ENCODE results near the gene TET2. TPM values are rescaled to one million over a fixed set of nuclear protein-coding genes. Genes with fewer than 3 reads are reported as not detected.

The TET2 gene
- total RNA-seq, 1 experiment from 2014 or later: 3.4 TPM

DNA sequence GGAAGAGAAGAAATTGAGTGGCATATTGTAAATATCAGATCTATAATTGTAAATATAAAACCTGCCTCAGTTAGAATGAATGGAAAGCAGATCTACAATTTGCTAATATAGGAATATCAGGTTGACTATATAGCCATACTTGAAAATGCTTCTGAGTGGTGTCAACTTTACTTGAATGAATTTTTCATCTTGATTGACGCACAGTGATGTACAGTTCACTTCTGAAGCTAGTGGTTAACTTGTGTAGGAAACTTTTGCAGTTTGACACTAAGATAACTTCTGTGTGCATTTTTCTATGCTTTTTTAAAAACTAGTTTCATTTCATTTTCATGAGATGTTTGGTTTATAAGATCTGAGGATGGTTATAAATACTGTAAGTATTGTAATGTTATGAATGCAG lies 132.6 kb downstream of the TET2 start (continued):
- TF ChIP-seq, protein P1, sequence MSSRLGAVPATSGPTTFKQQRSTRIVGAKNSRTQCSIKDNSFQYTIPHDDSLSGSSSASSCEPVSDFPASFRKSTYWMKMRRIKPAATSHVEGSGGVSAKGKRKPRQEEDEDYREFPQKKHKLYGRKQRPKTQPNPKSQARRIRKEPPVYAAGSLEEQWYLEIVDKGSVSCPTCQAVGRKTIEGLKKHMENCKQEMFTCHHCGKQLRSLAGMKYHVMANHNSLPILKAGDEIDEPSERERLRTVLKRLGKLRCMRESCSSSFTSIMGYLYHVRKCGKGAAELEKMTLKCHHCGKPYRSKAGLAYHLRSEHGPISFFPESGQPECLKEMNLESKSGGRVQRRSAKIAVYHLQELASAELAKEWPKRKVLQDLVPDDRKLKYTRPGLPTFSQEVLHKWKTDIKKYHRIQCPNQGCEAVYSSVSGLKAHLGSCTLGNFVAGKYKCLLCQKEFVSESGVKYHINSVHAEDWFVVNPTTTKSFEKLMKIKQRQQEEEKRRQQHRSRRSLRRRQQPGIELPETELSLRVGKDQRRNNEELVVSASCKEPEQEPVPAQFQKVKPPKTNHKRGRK (CRISPR knock-in tag; IDR thresholded peaks at IDR 0.05; ENCODE audit: borderline replicate concordance): no peak
- TF ChIP-seq ESRRA (CRISPR knock-in tag; IDR thresholded peaks at IDR 0.05; ENCODE audit: borderline replicate concordance): no peak
- no peak for TF ChIP-seq ZNF121 (CRISPR knock-in tag; IDR thresholded peaks at IDR 0.05)
- TF ChIP-seq SP1 (CRISPR knock-in tag; conservative IDR thresholded peaks at IDR 0.05): no peak

DNA sequence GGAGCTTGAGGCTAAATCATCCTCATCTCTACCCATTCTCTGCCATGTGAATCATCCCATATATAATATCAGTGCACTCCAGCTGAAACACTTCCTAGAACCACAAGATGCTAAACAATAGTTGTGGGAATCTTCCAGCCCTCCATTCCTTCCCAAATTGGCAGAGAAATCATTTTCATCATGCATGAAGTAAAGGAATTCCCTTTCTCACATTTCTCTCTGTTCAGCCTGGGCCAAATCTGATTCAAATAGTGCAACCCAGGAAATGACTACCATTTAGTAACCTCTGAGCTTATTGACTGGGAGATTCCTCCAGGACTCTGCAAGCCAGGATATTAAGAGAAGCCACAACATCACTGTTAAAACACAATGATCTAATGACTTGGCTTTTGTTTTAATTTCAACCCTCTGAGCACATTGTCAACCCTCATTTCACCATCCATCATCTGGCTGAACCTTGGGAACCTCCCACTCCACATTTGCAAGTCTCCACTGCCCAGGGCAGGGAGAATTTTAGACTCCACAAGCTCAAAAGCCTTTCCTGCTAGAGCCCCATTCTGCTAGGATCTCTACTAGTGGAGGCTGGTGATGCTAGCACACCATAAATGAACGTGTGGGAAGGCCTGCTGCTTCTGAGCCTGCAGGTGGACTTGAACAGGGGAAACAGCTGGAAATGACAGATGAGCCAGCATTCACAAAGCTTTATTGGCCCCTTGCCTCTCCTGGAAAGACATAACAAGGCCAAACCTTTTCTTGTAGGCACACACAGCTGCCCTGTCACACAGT lies 133.9 kb downstream of the TET2 start:
- POLR2A ChIA-PET: no interaction called here
- Mint-ChIP-seq H3K4me3 (no peak overlapping the region), H3K9me3 (no peaks in the 10 kb centered on the region), H3K27ac (no peak overlapping the region), H3K4me1 (peaks cover 3% of the 10 kb centered on the region; the same call in 1 of the 2 replicates), H3K27me3 (ENCODE audit: low read depth) (no peaks in the 10 kb centered on the region), H3K36me3 (no peaks in the 10 kb centered on the region)
- no peak for ATAC-seq
- CTCF ChIA-PET: no interaction called here
- no peak for TF ChIP-seq RELA (CRISPR knock-in tag; IDR thresholded peaks at IDR 0.05; ENCODE audit: borderline replicate concordance)
- no peak for DNase-seq (ENCODE audit: low spot score)

DNA sequence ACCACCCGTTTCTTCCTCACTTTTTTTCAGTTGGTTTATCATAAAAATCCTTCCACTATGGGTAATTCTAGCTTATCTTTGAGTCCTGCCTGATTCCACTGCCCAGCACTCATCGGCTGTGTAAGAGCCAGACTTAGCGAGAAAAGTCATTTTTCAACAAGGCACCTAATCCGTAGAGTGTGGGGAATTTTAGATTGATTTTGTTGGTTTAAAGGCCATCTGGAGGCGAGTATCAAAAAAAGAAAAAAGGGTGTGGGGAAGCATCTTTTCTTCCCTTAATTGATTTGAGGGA lies 134.4 kb downstream of the TET2 start:
- DNase-seq (ENCODE audit: low spot score) (no peak), ATAC-seq (no peak)

More for the DNA sequence above, 134.4 kb downstream of the TET2 start:
- ChIA-PET POLR2A (no interaction called here), CTCF (no interaction called here)
- Mint-ChIP-seq H3K36me3 (no peaks in the 10 kb centered on the region), H3K27me3 (ENCODE audit: low read depth) (no peaks in the 10 kb centered on the region), H3K27ac (no peak overlapping the region), H3K9me3 (no peaks in the 10 kb centered on the region), H3K4me3 (no peak overlapping the region), H3K4me1 (peaks cover 3% of the 10 kb centered on the region; the same call in 1 of the 2 replicates)
- TF ChIP-seq RORB (CRISPR knock-in tag; IDR thresholded peaks at IDR 0.05) (no peak), OVOL2 (CRISPR knock-in tag; IDR thresholded peaks at IDR 0.05; ENCODE audit: borderline replicate concordance) (no peak), FOXP1 (CRISPR knock-in tag; IDR thresholded peaks at IDR 0.05; ENCODE audit: borderline replicate concordance) (no peak), ZBTB21 (CRISPR knock-in tag; IDR thresholded peaks at IDR 0.05; ENCODE audit: borderline replicate concordance) (no peak), CREM (CRISPR knock-in tag; IDR thresholded peaks at IDR 0.05) (no peak), GRHL2 (CRISPR knock-in tag; IDR thresholded peaks at IDR 0.05; ENCODE audit: insufficient replicate concordance, severe bottlenecking) (no peak)
- TF ChIP-seq, protein P2, sequence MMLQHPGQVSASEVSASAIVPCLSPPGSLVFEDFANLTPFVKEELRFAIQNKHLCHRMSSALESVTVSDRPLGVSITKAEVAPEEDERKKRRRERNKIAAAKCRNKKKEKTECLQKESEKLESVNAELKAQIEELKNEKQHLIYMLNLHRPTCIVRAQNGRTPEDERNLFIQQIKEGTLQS (CRISPR knock-in tag; conservative IDR thresholded peaks at IDR 0.05): no peak
- TF ChIP-seq, protein P3, sequence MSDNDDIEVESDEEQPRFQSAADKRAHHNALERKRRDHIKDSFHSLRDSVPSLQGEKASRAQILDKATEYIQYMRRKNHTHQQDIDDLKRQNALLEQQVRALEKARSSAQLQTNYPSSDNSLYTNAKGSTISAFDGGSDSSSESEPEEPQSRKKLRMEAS (CRISPR knock-in tag; IDR thresholded peaks at IDR 0.05): no peak
- TF ChIP-seq, protein P4, sequence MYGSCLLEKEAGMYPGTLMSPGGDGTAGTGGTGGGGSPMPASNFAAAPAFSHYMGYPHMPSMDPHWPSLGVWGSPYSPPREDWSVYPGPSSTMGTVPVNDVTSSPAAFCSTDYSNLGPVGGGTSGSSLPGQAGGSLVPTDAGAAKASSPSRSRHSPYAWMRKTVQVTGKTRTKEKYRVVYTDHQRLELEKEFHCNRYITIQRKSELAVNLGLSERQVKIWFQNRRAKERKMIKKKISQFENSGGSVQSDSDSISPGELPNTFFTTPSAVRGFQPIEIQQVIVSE (CRISPR knock-in tag; IDR thresholded peaks at IDR 0.05; ENCODE audit: borderline replicate concordance): no peak
- TF ChIP-seq, protein P5, sequence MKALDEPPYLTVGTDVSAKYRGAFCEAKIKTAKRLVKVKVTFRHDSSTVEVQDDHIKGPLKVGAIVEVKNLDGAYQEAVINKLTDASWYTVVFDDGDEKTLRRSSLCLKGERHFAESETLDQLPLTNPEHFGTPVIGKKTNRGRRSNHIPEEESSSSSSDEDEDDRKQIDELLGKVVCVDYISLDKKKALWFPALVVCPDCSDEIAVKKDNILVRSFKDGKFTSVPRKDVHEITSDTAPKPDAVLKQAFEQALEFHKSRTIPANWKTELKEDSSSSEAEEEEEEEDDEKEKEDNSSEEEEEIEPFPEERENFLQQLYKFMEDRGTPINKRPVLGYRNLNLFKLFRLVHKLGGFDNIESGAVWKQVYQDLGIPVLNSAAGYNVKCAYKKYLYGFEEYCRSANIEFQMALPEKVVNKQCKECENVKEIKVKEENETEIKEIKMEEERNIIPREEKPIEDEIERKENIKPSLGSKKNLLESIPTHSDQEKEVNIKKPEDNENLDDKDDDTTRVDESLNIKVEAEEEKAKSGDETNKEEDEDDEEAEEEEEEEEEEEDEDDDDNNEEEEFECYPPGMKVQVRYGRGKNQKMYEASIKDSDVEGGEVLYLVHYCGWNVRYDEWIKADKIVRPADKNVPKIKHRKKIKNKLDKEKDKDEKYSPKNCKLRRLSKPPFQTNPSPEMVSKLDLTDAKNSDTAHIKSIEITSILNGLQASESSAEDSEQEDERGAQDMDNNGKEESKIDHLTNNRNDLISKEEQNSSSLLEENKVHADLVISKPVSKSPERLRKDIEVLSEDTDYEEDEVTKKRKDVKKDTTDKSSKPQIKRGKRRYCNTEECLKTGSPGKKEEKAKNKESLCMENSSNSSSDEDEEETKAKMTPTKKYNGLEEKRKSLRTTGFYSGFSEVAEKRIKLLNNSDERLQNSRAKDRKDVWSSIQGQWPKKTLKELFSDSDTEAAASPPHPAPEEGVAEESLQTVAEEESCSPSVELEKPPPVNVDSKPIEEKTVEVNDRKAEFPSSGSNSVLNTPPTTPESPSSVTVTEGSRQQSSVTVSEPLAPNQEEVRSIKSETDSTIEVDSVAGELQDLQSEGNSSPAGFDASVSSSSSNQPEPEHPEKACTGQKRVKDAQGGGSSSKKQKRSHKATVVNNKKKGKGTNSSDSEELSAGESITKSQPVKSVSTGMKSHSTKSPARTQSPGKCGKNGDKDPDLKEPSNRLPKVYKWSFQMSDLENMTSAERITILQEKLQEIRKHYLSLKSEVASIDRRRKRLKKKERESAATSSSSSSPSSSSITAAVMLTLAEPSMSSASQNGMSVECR (CRISPR knock-in tag; IDR thresholded peaks at IDR 0.05; ENCODE audit: borderline replicate concordance): no peak

Data from WTC11 (cell line).